ENCODE data around the gene SLC26A11. TPM values are rescaled to one million over a fixed set of nuclear protein-coding genes. Genes with fewer than 3 reads are reported as not detected.

SLC26A11 gene
- total RNA-seq, 4 donors from 2014 or later: 2.6 to 3.3 (median 3.1) TPM

DNA sequence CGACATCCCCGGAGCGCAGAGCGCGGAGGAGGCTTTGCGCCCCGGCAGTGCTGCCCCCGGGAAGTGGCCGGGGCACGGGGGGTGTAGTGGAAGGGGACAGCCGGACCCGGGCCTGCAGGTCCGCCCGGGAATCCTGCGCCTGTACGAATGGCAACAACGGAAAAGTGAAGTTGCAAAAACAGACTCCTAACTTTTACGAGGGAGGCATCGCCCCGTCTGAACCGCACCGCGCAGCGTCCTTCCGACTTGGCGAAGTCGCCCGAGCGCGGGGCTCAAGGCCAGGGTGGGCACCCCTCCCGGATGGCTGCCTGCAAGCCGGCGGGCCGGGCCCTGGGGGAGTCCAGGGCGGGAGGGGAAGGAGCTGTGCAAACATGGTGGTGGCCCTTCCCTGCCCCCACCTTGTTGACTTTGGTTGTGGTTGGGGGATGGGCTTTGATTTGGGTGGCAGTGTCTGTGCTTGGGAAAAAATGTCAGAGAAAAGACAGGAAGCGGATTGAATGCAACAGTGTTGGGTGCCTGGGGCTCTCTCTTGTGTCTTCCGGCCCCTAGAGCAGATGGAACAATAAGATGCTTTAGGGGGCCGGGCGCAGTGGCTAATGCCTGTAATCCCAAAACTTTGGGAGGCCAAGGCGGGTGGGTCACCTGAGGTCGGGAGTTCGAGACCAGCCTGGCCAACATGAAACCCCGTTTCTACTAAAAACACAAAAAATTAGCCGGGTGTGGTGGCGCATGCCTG, 41.1 kb downstream of the SLC26A11 start:
- H3K27ac ChIP-seq: peak overlapping the region; percentile 93 to 100 (median 98)
- no peaks in the 10 kb centered on the region for H3K27me3 ChIP-seq
- peaks cover 27 to 34% of the 10 kb centered on the region in 2 donors for H3K4me1 ChIP-seq
- intact Hi-C loops (cut with DNase I; ENCODE audit: low total_unique reads) (loop anchor here (5.0 to 10.0 kb wide), 3 partner anchors 159 to 257 kb away; partner anchors contain the start of gene GAA), in situ Hi-C loops (cut with MboI; ENCODE audit: low sequenced_read_pairs in 4 of 4) (no loop called here)
- H3K36me3 ChIP-seq: peaks cover 0 to 3% of the 10 kb centered on the region in 2 donors
- TF ChIP-seq POLR2A (IDR thresholded peaks at IDR 0.05): no peak
- TF ChIP-seq, protein P1, sequence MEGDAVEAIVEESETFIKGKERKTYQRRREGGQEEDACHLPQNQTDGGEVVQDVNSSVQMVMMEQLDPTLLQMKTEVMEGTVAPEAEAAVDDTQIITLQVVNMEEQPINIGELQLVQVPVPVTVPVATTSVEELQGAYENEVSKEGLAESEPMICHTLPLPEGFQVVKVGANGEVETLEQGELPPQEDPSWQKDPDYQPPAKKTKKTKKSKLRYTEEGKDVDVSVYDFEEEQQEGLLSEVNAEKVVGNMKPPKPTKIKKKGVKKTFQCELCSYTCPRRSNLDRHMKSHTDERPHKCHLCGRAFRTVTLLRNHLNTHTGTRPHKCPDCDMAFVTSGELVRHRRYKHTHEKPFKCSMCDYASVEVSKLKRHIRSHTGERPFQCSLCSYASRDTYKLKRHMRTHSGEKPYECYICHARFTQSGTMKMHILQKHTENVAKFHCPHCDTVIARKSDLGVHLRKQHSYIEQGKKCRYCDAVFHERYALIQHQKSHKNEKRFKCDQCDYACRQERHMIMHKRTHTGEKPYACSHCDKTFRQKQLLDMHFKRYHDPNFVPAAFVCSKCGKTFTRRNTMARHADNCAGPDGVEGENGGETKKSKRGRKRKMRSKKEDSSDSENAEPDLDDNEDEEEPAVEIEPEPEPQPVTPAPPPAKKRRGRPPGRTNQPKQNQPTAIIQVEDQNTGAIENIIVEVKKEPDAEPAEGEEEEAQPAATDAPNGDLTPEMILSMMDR (IDR thresholded peaks at IDR 0.05 in 4 of 5, conservative IDR thresholded peaks at IDR 0.05 in 1 of 5): no peak
- ATAC-seq (peak; percentile 28 to 51), DNase-seq (peak; percentile 46 to 53)
- no peaks in the 10 kb centered on the region for H3K9me3 ChIP-seq
- H3K4me3 ChIP-seq: peak overlapping the region; percentile 85 to 99 (median 92)

DNA sequence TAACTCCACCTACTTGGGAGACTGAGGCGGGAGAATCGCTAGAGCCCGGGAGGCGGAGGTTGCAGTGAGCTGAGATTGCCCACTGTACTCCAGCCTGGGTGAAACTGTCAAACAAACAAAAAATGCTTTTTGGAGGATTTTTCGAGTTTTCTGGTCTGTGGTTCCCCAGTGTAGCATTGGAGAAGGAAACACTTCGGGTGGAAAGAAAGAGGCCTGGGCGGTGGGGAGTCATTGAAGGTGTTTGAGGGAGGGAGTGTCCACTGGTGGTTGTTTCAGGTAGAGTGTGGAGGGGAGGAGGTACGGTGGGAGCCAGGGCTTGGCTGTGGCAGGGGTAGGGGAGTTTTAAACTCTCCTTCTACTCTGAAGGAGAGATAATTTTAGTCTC, 41.7 kb downstream of the SLC26A11 start:
- peak overlapping the region; percentile 85 to 99 (median 92) for H3K4me3 ChIP-seq
- H3K36me3 ChIP-seq: peaks cover 0 to 3% of the 10 kb centered on the region in 2 donors
- intact Hi-C loops (cut with DNase I; ENCODE audit: low total_unique reads): loop anchor here (2.0 to 10.0 kb wide), 4 partner anchors 43 to 257 kb away; partner anchors contain the start of gene GAA
- peak overlapping the region; percentile 93 to 100 (median 98) for H3K27ac ChIP-seq
- ATAC-seq (no peak), DNase-seq (no peak)
- peaks cover 27 to 34% of the 10 kb centered on the region in 2 donors for H3K4me1 ChIP-seq
- no peaks in the 10 kb centered on the region for H3K9me3 ChIP-seq
- H3K27me3 ChIP-seq: no peaks in the 10 kb centered on the region
- no peak for TF ChIP-seq POLR2A (IDR thresholded peaks at IDR 0.05)
- TF ChIP-seq, protein P1 (IDR thresholded peaks at IDR 0.05 in 4 of 5, conservative IDR thresholded peaks at IDR 0.05 in 1 of 5): no peak
- in situ Hi-C loops (cut with MboI; ENCODE audit: low sequenced_read_pairs in 4 of 4): no loop called here

DNA sequence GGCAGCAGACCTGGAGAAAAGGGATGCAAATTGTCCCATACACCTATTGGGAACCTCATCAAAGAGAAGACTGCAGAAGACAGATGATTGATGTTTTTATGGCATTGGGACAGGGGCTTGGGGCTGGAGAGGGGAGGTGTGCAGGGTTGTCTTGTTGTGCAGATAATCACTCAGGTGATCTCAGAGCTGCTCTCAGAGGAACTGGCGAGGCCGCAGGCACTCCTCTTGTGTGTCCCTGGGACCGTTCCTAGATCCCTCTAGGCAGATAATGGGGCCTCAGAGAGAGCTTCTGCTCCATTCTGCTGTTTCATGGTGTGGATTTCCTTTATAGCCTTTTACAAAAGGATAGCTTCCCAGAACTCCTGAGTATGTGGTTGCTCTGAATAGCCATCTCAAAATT, 42.1 kb downstream of the SLC26A11 start:
- H3K27ac ChIP-seq: peak overlapping the region; percentile 93 to 100 (median 98)
- intact Hi-C loops (cut with DNase I; ENCODE audit: low total_unique reads): loop anchor here (2.0 to 10.0 kb wide), 4 partner anchors 43 to 257 kb away; partner anchors contain the start of gene GAA
- H3K9me3 ChIP-seq: no peaks in the 10 kb centered on the region
- peaks cover 0 to 4% of the 10 kb centered on the region in 2 donors for H3K36me3 ChIP-seq
- peaks cover 27 to 34% of the 10 kb centered on the region in 2 donors for H3K4me1 ChIP-seq
- in situ Hi-C loops (cut with MboI; ENCODE audit: low sequenced_read_pairs in 4 of 4): no loop called here
- TF ChIP-seq POLR2A (IDR thresholded peaks at IDR 0.05): no peak
- TF ChIP-seq, protein P1 (IDR thresholded peaks at IDR 0.05 in 4 of 5, conservative IDR thresholded peaks at IDR 0.05 in 1 of 5): no peak
- peak overlapping the region in 3 of 4 donors; percentile 30 to 99 (median 87) for H3K4me3 ChIP-seq
- ATAC-seq (no peak), DNase-seq (no peak)
- H3K27me3 ChIP-seq: no peaks in the 10 kb centered on the region

GRCh38 chr17:80262775-80263244, 42.6 kb downstream of the SLC26A11 start:
- H3K27ac ChIP-seq: peak overlapping the region; percentile 93 to 100 (median 98)
- intact Hi-C loops (cut with DNase I; ENCODE audit: low total_unique reads): loop anchor here (2.0 to 10.0 kb wide), 4 partner anchors 44 to 258 kb away; partner anchors contain the start of gene GAA
- no peak for DNase-seq
- H3K9me3 ChIP-seq: no peaks in the 10 kb centered on the region
- no peak for ATAC-seq
- peaks cover 27 to 34% of the 10 kb centered on the region in 2 donors for H3K4me1 ChIP-seq
- no peak for TF ChIP-seq POLR2A (IDR thresholded peaks at IDR 0.05)
- TF ChIP-seq, protein P1 (IDR thresholded peaks at IDR 0.05 in 4 of 5, conservative IDR thresholded peaks at IDR 0.05 in 1 of 5): no peak
- no peaks in the 10 kb centered on the region for H3K27me3 ChIP-seq
- in situ Hi-C loops (cut with MboI; ENCODE audit: low sequenced_read_pairs in 4 of 4): no loop called here
- peak overlapping the region; percentile 30 to 47 (median 37) for H3K4me3 ChIP-seq
- H3K36me3 ChIP-seq: peaks cover 0 to 9% of the 10 kb centered on the region in 2 donors

All from gastrocnemius medialis (tissue), 4 donors.